Endothelial cell of umbilical vein (primary cell): ENCODE measurements around the gene STARD13. TPM values are rescaled to one million over a fixed set of nuclear protein-coding genes. Genes with fewer than 3 reads are reported as not detected.

Source experiments
- BruUV-seq: library from RNA; stranded (reverse); fragments of 400-500 nt; replicated peaks from 2 replicates; lab custom pipeline; 2021; lab: Mats Ljungman, UMichigan
- CTCF ChIA-PET: fragments of 300-600, 350-600 bp; sonication (Branson Sonifier 250); formaldehyde crosslinking; loops from one replicate; lab custom pipeline; 2021; ENCODE audit warnings: antibody characterized with exemption, inconsistent platforms; lab: Charles Lee
- POLR2A ChIA-PET: fragments of 300-600, 350-600 bp; sonication (Branson Sonifier 250); formaldehyde crosslinking; loops from one replicate; lab custom pipeline; 2021; ENCODE audit warnings: antibody characterized with exemption, inconsistent platforms; lab: Charles Lee
- DNase-seq: peaks from one replicate; pipeline ENCODE4 v3.0.0-alpha.2; 2011; ENCODE audit warnings: low read depth, low spot score
- FAIRE-seq: peaks from 2 replicates; lab custom pipeline; 2011; peaks lifted over from hg19 to GRCh38; lab: Jason Lieb, UNC
- H2AFZ ChIP-seq: 2 replicates; pipeline ENCODE4 v1.6.0; 2012; ENCODE audit warnings: low read depth, low read length, control low read depth, inconsistent platforms
- H3K27ac ChIP-seq: 2 replicates; pipeline ENCODE4 v1.5.1; 2011; ENCODE audit warnings: low read depth, mild to moderate bottlenecking, control low read depth, low read length, moderate library complexity; ENCODE audit not compliant: insufficient read depth
- H3K27me3 ChIP-seq, 2 experiments: 2 replicates each; pipeline versions ENCODE4 v1.6.0 to v1.6.1; 2011; ENCODE audit warnings: low read length in 2 of 2, mixed read lengths in 1 of 2; ENCODE audit not compliant: control insufficient read depth in 2 of 2, insufficient read depth in 2 of 2
- H3K36me3 ChIP-seq, 2 experiments: 2 replicates in 1 of 2; 3 replicates in 1 of 2; pipeline ENCODE4 v1.5.1; 2011; ENCODE audit warnings: low read length in 2 of 2, mild to moderate bottlenecking in 1 of 2, moderate library complexity in 1 of 2; ENCODE audit not compliant: control insufficient read depth in 2 of 2, insufficient read depth in 2 of 2; ENCODE audit errors: extremely low read depth in 1 of 2
- H3K4me1 ChIP-seq: 3 replicates; pipeline ENCODE4 v1.5.1; 2011; ENCODE audit warnings: mild to moderate bottlenecking, low read length; ENCODE audit not compliant: control insufficient read depth, insufficient read depth; ENCODE audit errors: extremely low read depth
- H3K4me2 ChIP-seq: 2 replicates; pipeline ENCODE4 v1.6.1; 2011; ENCODE audit warnings: low read length, control low read depth, mixed read lengths; ENCODE audit not compliant: insufficient read depth
- H3K4me3 ChIP-seq, 3 experiments: fragments of 200-600 bp in 1 of 3; sonication (generic), shearing (Covaris generic) in 1 of 3; replicated peaks in 1 of 3; 2 replicates each; pipeline ENCODE4 v1.5.1; 2011 to 2016; ENCODE audit warnings: control low read depth in 3 of 3, low read length in 3 of 3, mild to moderate bottlenecking in 2 of 3, inconsistent platforms in 1 of 3, low read depth in 1 of 3, moderate library complexity in 1 of 3; ENCODE audit not compliant: insufficient read depth in 1 of 3
- H3K79me2 ChIP-seq: 2 replicates; pipeline ENCODE4 v1.6.0; 2012; ENCODE audit warnings: low read length, inconsistent platforms; ENCODE audit not compliant: control insufficient read depth, insufficient read depth
- H3K9ac ChIP-seq: replicated peaks from 2 replicates; pipeline ENCODE3; 2011; ENCODE audit warnings: low read length, control low read depth; ENCODE audit not compliant: insufficient read depth; ENCODE audit errors: extremely low read depth
- H3K9me1 ChIP-seq: replicated peaks from 3 replicates; pipeline ENCODE4 v1.6.0; 2011; ENCODE audit warnings: mild to moderate bottlenecking, low read length; ENCODE audit not compliant: control insufficient read depth, insufficient read depth; ENCODE audit errors: extremely low read depth
- H3K9me3 ChIP-seq: replicated peaks from 2 replicates; pipeline ENCODE4 v1.5.1; 2012; ENCODE audit warnings: low read length, inconsistent platforms; ENCODE audit not compliant: control insufficient read depth, insufficient read depth
- H4K20me1 ChIP-seq: replicated peaks from 2 replicates; pipeline ENCODE3; 2011; ENCODE audit warnings: mild to moderate bottlenecking, low read length; ENCODE audit not compliant: control insufficient read depth, insufficient read depth; ENCODE audit errors: extremely low read depth
- CTCF ChIP-seq, 2 donors: IDR thresholded peaks; 1 replicate in 1 of 2; 2 replicates in 1 of 2; pipeline ENCODE4 v1.5.1; 2011; ENCODE audit warnings: low read length in 2 of 2, mild to moderate bottlenecking in 2 of 2, moderate library complexity in 2 of 2, control low read depth in 1 of 2, inconsistent platforms in 1 of 2, low read depth in 1 of 2; ENCODE audit not compliant: insufficient read depth in 1 of 2; ENCODE audit errors: extremely low read depth in 1 of 2
- EZH2 ChIP-seq: IDR thresholded peaks from 2 replicates; pipeline ENCODE4 v1.6.1; 2012; ENCODE audit warnings: borderline replicate concordance, low read depth, mild to moderate bottlenecking, moderate library complexity, low read length, inconsistent platforms; ENCODE audit not compliant: severe bottlenecking
- FOS ChIP-seq: IDR thresholded peaks from 2 replicates; pipeline ENCODE4 v1.6.1; 2011; ENCODE audit warnings: mild to moderate bottlenecking, low read length, moderate library complexity, borderline replicate concordance; ENCODE audit not compliant: insufficient read depth
- GATA2 ChIP-seq: IDR thresholded peaks from 2 replicates; pipeline ENCODE4 v1.7.0; 2011; ENCODE audit warnings: low read depth, mild to moderate bottlenecking, moderate library complexity, mixed read lengths, low read length; ENCODE audit not compliant: insufficient read length, insufficient read depth
- JUN ChIP-seq: IDR thresholded peaks from 2 replicates; pipeline ENCODE4 v1.6.1; 2011; ENCODE audit warnings: borderline replicate concordance, low read depth; ENCODE audit not compliant: insufficient read length, insufficient read depth
- MAX ChIP-seq: IDR thresholded peaks from 2 replicates; pipeline ENCODE4 v1.6.1; 2011; ENCODE audit not compliant: insufficient read depth, insufficient read length
- MYC ChIP-seq: IDR thresholded peaks from one replicate; pipeline ENCODE4 v1.6.1; 2011; ENCODE audit warnings: mild to moderate bottlenecking, low read depth, low read length
- POLR2A ChIP-seq: IDR thresholded peaks from 2 replicates; pipeline ENCODE4 v1.6.1; 2012; ENCODE audit warnings: low read depth, mild to moderate bottlenecking, control low read depth, low read length
- POLR2AphosphoS5 ChIP-seq: IDR thresholded peaks from 2 replicates; pipeline ENCODE4 v1.6.1; 2012; ENCODE audit warnings: low read depth, mild to moderate bottlenecking, control low read depth, low read length, moderate library complexity; ENCODE audit not compliant: insufficient read depth
- dilution Hi-C: fragments of 300-500 bp; cut with MboI; formaldehyde crosslinking; loops from one replicate; pipeline ENCODE4 v1.15.0; 2019; ENCODE audit warnings: low sequenced_read_pairs; ENCODE audit not compliant: extremely low pct_ligation_motif_present
- intact Hi-C: fragments of 100-400 bp; cut with micrococcal nuclease; formaldehyde crosslinking; loops from one replicate; pipeline ENCODE4 v1.10.0; 2022
- polyA plus RNA-seq, 4 experiments: library from polyadenylated mRNA; depleted of rRNA in 3 of 4; stranded (reverse) in 3 of 4; unstranded in 1 of 4; fragments of >200 nt; gene quantifications; 2 replicates each; pipeline versions ENCODE4 v1.2.1 to v1.2.3, GENCODE V29; 2011 to 2012; ENCODE audit warnings: missing spikeins in 1 of 4
- total RNA-seq: library from RNA; stranded (reverse); gene quantifications from 2 replicates; pipeline ENCODE4 v1.2.3, GENCODE V29; 2021

Gene STARD13
- total and polyA plus RNA-seq, 2 donors (not counting 3 experiments of a cell fraction or from before 2014, with no cell fraction given): 11.0 to 47.7 TPM

GRCh38 chr13:33179463-33179862, 106.1 kb downstream of the STARD13 start:
- Histone ChIP-seq H3K9me1 (no peaks in the 10 kb centered on the region), H2AFZ (no peak overlapping the region), H4K20me1 (no peaks in the 10 kb centered on the region), H3K79me2 (peaks cover 78% of the 10 kb centered on the region), H3K4me1 (no peaks in the 10 kb centered on the region), H3K9me3 (no peaks in the 10 kb centered on the region), H3K4me3 (no peak overlapping the region), H3K36me3 (no peaks in the 10 kb centered on the region), H3K4me2 (no peak overlapping the region), H3K27ac (no peak overlapping the region), H3K27me3 (no peaks in the 10 kb centered on the region), H3K9ac (no peak overlapping the region)
- POLR2A ChIA-PET: no interaction called here
- CTCF ChIA-PET: no interaction called here
- dilution Hi-C loops (no loop called here), intact Hi-C loops (no loop called here)
- BruUV-seq: no TSS peak
- no peak for FAIRE-seq
- no peak for DNase-seq
- TF ChIP-seq CTCF (IDR thresholded peaks at IDR 0.05; ENCODE audit: extremely low read depth in 1 of 2, insufficient read depth in 1 of 2, low read depth in 1 of 2, low read length in 2 of 2) (no peak), FOS (no peak), EZH2 (no peak), POLR2A (no peak), GATA2 (no peak), MAX (no peak), MYC (no peak), POLR2AphosphoS5 (no peak), JUN (no peak)
